ENCODE measurements around the gene MON1B. TPM values are rescaled to one million over a fixed set of nuclear protein-coding genes. Genes with fewer than 3 reads are reported as not detected.

Gene MON1B
- polyA plus RNA-seq, 3 donors: 26.4 to 35.7 (median 35.6) TPM

- no peaks in the 10 kb centered on the region for H3K36me3 ChIP-seq (replicated peaks in 1 of 2; ENCODE audit: control insufficient read depth in 1 of 2, insufficient read depth in 2 of 2, low read length in 2 of 2)
- peak in 2 of 3 donors; percentile 7 to 26 for DNase-seq
- no peaks in the 10 kb centered on the region for H3K79me2 ChIP-seq (ENCODE audit: insufficient read depth, low read length)
- H3K27ac ChIP-seq (ENCODE audit: low read depth in 1 of 2, low read length in 2 of 2): no peak overlapping the region
- H3K4me2 ChIP-seq (replicated peaks; ENCODE audit: extremely low read depth, low read length, poor library complexity, severe bottlenecking): no peak overlapping the region
- no peak overlapping the region for H3K4me3 ChIP-seq (replicated peaks in 1 of 3; ENCODE audit: low read depth in 2 of 3, low read length in 3 of 3)
- H3K4me1 ChIP-seq (ENCODE audit: control insufficient read depth in 1 of 2, insufficient read depth in 2 of 2, low read length in 2 of 2): peaks cover 14 to 18% of the 10 kb centered on the region in 2 donors
- WGBS (ENCODE audit: insufficient coverage): 96% methylated on average over 13 of the region's 15 CpGs
- peaks cover 0 to 17% of the 10 kb centered on the region in 2 donors for H3K27me3 ChIP-seq (ENCODE audit: control insufficient read depth in 2 of 2, insufficient read depth in 2 of 2, low read length in 2 of 2)
- intact Hi-C loops (cut with micrococcal nuclease): no loop called here
- H4K20me1 ChIP-seq (ENCODE audit: insufficient read depth, low read length): no peaks in the 10 kb centered on the region
- Mint-ChIP-seq H3K4me3 (peak overlapping the region; percentile 85 to 87), H3K9me3 (peaks cover 0 to 6% (median 0%) of the 10 kb centered on the region in 7 donors), H3K27ac (peak overlapping the region in 3 of 7 donors; percentile 18 to 58 (median 48)), H3K36me3 (peaks cover 3 to 4% of the 10 kb centered on the region in 2 donors), H3K4me1 (peaks cover 10% of the 10 kb centered on the region), H3K27me3 (ENCODE audit: low read depth in 3 of 3) (peaks cover 14 to 24% (median 21%) of the 10 kb centered on the region in 3 donors)
- TF ChIP-seq CTCF (IDR thresholded peaks at IDR 0.05): no peak
- no peaks in the 10 kb centered on the region for H3K9me3 ChIP-seq (replicated peaks in 1 of 2; ENCODE audit: control insufficient read depth in 1 of 2, insufficient read depth in 1 of 2, low read length in 2 of 2)
- no peak overlapping the region for H3K9ac ChIP-seq (ENCODE audit: insufficient read depth, low read length, poor library complexity, severe bottlenecking)
- H2AFZ ChIP-seq (ENCODE audit: insufficient read depth, low read depth, low read length, poor library complexity, severe bottlenecking): no peak overlapping the region
These were observed 22.6 kb downstream of the MON1B start for GRCh38 chr16:77213542-77214106.

GRCh38 chr16:77214411-77215138, 23.6 kb downstream of the MON1B start:
- Mint-ChIP-seq H3K27ac (peak overlapping the region in 1 of 7 donors; percentile 73), H3K36me3 (peaks cover 3 to 4% of the 10 kb centered on the region in 2 donors)
- no peak overlapping the region for H3K4me2 ChIP-seq (replicated peaks; ENCODE audit: extremely low read depth, low read length, poor library complexity, severe bottlenecking)

More at GRCh38 chr16:77214411-77215138, 23.6 kb downstream of the MON1B start:
- Mint-ChIP-seq H3K27me3 (ENCODE audit: low read depth in 3 of 3) (peaks cover 14 to 24% (median 21%) of the 10 kb centered on the region in 3 donors), H3K4me1 (peaks cover 10% of the 10 kb centered on the region), H3K4me3 (no peak overlapping the region), H3K9me3 (peaks cover 0 to 6% (median 0%) of the 10 kb centered on the region in 7 donors)
- intact Hi-C loops (cut with micrococcal nuclease): no loop called here
- Histone ChIP-seq H3K27ac (ENCODE audit: low read depth in 1 of 2, low read length in 2 of 2) (no peak overlapping the region), H3K36me3 (replicated peaks in 1 of 2; ENCODE audit: control insufficient read depth in 1 of 2, insufficient read depth in 2 of 2, low read length in 2 of 2) (no peaks in the 10 kb centered on the region), H3K9ac (ENCODE audit: insufficient read depth, low read length, poor library complexity, severe bottlenecking) (no peak overlapping the region), H3K79me2 (ENCODE audit: insufficient read depth, low read length) (no peaks in the 10 kb centered on the region), H3K4me1 (ENCODE audit: control insufficient read depth in 1 of 2, insufficient read depth in 2 of 2, low read length in 2 of 2) (peaks cover 14 to 18% of the 10 kb centered on the region in 2 donors), H2AFZ (ENCODE audit: insufficient read depth, low read depth, low read length, poor library complexity, severe bottlenecking) (no peak overlapping the region), H4K20me1 (ENCODE audit: insufficient read depth, low read length) (no peaks in the 10 kb centered on the region), H3K9me3 (replicated peaks in 1 of 2; ENCODE audit: control insufficient read depth in 1 of 2, insufficient read depth in 1 of 2, low read length in 2 of 2) (no peaks in the 10 kb centered on the region), H3K27me3 (ENCODE audit: control insufficient read depth in 2 of 2, insufficient read depth in 2 of 2, low read length in 2 of 2) (peaks cover 0 to 17% of the 10 kb centered on the region in 2 donors), H3K4me3 (replicated peaks in 1 of 3; ENCODE audit: low read depth in 2 of 3, low read length in 3 of 3) (no peak overlapping the region)
- DNase-seq: peak in 2 of 3 donors; percentile 10 to 25
- no peak for TF ChIP-seq CTCF (IDR thresholded peaks at IDR 0.05)
- WGBS (ENCODE audit: insufficient coverage): 95% methylated on average over 10 of the region's 12 CpGs
